Measurements from ENCODE around the gene DCAKD.

Gene DCAKD

GRCh38 chr17:45051060-45051719 lies at the start of gene DCAKD:
DCAKD (minus strand) TSS chr17:45051632; CDS start chr17:45034885, 16,747 bp downstream.
- peaks cover 9% of the 10 kb centered on the region; the same call in 1 of the 2 replicates for H3K36me3 ChIP-seq (ENCODE audit: control insufficient read depth, low read length)
- no peaks in the 10 kb centered on the region for H4K20me1 ChIP-seq (ENCODE audit: control insufficient read depth, insufficient read depth, low read depth, low read length)
- peaks cover 19% of the 10 kb centered on the region for H3F3A ChIP-seq (ENCODE audit: control insufficient read depth, insufficient read depth)
- peak within 1 kb of the TSS; percentile 84 for H3K27ac ChIP-seq (ENCODE audit: low read depth, low read length)
- H3K4me1 ChIP-seq (ENCODE audit: control insufficient read depth, low read length): peaks cover 36% of the 10 kb centered on the region
- H3K27me3 ChIP-seq (ENCODE audit: control insufficient read depth, low read length): no peaks in the 10 kb centered on the region
- peaks cover 52% of the 10 kb centered on the region for H3K79me2 ChIP-seq (ENCODE audit: control insufficient read depth, low read length)
- peak within 1 kb of the TSS; percentile 90 for H3K4me2 ChIP-seq (ENCODE audit: low read length)
- TF ChIP-seq EZH2phosphoT487 (IDR thresholded peaks at IDR 0.05; ENCODE audit: borderline replicate concordance, low read length) (no peak), CTCF (IDR thresholded peaks at IDR 0.05; ENCODE audit: low read depth, low read length, poor library complexity, severe bottlenecking) (no peak)
- no peaks in the 10 kb centered on the region for H3K9me3 ChIP-seq (ENCODE audit: control insufficient read depth, insufficient read depth, low read length)
- H3K9me2 ChIP-seq (replicated peaks; ENCODE audit: control insufficient read depth, low read length): no peaks in the 10 kb centered on the region
- H3K4me3 ChIP-seq (ENCODE audit: low read length): peak within 1 kb of the TSS; percentile 90

- H3K27me3 ChIP-seq (ENCODE audit: control insufficient read depth, low read length): no peaks in the 10 kb centered on the region
- no peaks in the 10 kb centered on the region for H3K79me2 ChIP-seq (ENCODE audit: control insufficient read depth, low read length)
- H3K4me3 ChIP-seq (ENCODE audit: low read length): no peak overlapping the region
- no peaks in the 10 kb centered on the region for H3K9me2 ChIP-seq (replicated peaks; ENCODE audit: control insufficient read depth, low read length)
- H4K20me1 ChIP-seq (ENCODE audit: control insufficient read depth, insufficient read depth, low read depth, low read length): no peaks in the 10 kb centered on the region
- H3K27ac ChIP-seq (ENCODE audit: low read depth, low read length): no peak overlapping the region
- TF ChIP-seq CTCF (IDR thresholded peaks at IDR 0.05; ENCODE audit: low read depth, low read length, poor library complexity, severe bottlenecking): peak; percentile 95
- no peak for TF ChIP-seq EZH2phosphoT487 (IDR thresholded peaks at IDR 0.05; ENCODE audit: borderline replicate concordance, low read length)
- H3K4me2 ChIP-seq (ENCODE audit: low read length): no peak overlapping the region
- H3K9me3 ChIP-seq (ENCODE audit: control insufficient read depth, insufficient read depth, low read length): no peaks in the 10 kb centered on the region
- H3K36me3 ChIP-seq (ENCODE audit: control insufficient read depth, low read length): peaks cover 76% of the 10 kb centered on the region
- H3K4me1 ChIP-seq (ENCODE audit: control insufficient read depth, low read length): peaks cover 6% of the 10 kb centered on the region; the same call in 1 of the 2 replicates
- no peaks in the 10 kb centered on the region for H3F3A ChIP-seq (ENCODE audit: control insufficient read depth, insufficient read depth)
Observed at GRCh38 chr17:45098869-45099616, 47.6 kb upstream of the DCAKD start.

- TF ChIP-seq EZH2phosphoT487 (IDR thresholded peaks at IDR 0.05; ENCODE audit: borderline replicate concordance, low read length): no peak
- Histone ChIP-seq H3K9me2 (replicated peaks; ENCODE audit: control insufficient read depth, low read length) (no peaks in the 10 kb centered on the region), H3K79me2 (ENCODE audit: control insufficient read depth, low read length) (no peaks in the 10 kb centered on the region), H3K36me3 (ENCODE audit: control insufficient read depth, low read length) (peaks cover 76% of the 10 kb centered on the region), H3K4me3 (ENCODE audit: low read length) (no peak overlapping the region), H3K9me3 (ENCODE audit: control insufficient read depth, insufficient read depth, low read length) (no peaks in the 10 kb centered on the region), H3K27ac (ENCODE audit: low read depth, low read length) (no peak overlapping the region), H3K27me3 (ENCODE audit: control insufficient read depth, low read length) (no peaks in the 10 kb centered on the region), H4K20me1 (ENCODE audit: control insufficient read depth, insufficient read depth, low read depth, low read length) (no peaks in the 10 kb centered on the region), H3K4me2 (ENCODE audit: low read length) (no peak overlapping the region), H3K4me1 (ENCODE audit: control insufficient read depth, low read length) (peaks cover 6% of the 10 kb centered on the region; the same call in 1 of the 2 replicates), H3F3A (ENCODE audit: control insufficient read depth, insufficient read depth) (no peaks in the 10 kb centered on the region)
Observed at GRCh38 chr17:45098081-45098868, 46.8 kb upstream of the DCAKD start.

Measured in DOHH2 (cell line).